ENCODE measurements around the gene KCNMB1.

DNA sequence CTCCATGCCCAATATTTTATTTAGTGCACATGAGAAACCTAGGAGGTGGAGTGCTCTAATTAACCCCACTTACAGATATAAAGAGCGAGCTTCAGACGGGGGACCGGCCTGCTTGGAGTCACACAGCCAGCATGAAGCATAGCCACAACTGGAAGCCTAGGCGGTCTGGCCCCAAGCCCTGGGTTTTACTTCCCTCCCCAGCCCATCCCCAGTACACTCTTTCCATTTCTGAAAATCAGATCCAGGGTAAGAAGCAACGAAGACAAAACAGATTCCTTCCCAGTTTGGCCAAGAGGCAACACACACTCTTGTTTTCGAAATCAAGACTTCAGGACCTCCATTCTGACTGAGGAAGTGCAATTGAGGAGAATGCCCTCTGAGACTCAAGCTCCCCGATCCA, 27.1 kb downstream of the KCNMB1 start:
- TF ChIP-seq ZNF416 (CRISPR knock-in tag; IDR thresholded peaks at IDR 0.05): no peak
- no peak for TF ChIP-seq CTCF (IDR thresholded peaks at IDR 0.05)
- TF ChIP-seq, protein P1, sequence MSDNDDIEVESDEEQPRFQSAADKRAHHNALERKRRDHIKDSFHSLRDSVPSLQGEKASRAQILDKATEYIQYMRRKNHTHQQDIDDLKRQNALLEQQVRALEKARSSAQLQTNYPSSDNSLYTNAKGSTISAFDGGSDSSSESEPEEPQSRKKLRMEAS (CRISPR knock-in tag; IDR thresholded peaks at IDR 0.05): no peak
- no peak for TF ChIP-seq ATF3 (CRISPR knock-in tag; conservative IDR thresholded peaks at IDR 0.05)
- no peak for TF ChIP-seq KAT7 (CRISPR knock-in tag; IDR thresholded peaks at IDR 0.05; ENCODE audit: borderline replicate concordance)
